ENCODE data around the gene ZDHHC11B.
"Not testable (repeated sequence)": the region's sequence is repeated elsewhere in the genome, so short reads cannot be mapped to it uniquely, and the experiment has no call there.

Gene ZDHHC11B

DNA sequence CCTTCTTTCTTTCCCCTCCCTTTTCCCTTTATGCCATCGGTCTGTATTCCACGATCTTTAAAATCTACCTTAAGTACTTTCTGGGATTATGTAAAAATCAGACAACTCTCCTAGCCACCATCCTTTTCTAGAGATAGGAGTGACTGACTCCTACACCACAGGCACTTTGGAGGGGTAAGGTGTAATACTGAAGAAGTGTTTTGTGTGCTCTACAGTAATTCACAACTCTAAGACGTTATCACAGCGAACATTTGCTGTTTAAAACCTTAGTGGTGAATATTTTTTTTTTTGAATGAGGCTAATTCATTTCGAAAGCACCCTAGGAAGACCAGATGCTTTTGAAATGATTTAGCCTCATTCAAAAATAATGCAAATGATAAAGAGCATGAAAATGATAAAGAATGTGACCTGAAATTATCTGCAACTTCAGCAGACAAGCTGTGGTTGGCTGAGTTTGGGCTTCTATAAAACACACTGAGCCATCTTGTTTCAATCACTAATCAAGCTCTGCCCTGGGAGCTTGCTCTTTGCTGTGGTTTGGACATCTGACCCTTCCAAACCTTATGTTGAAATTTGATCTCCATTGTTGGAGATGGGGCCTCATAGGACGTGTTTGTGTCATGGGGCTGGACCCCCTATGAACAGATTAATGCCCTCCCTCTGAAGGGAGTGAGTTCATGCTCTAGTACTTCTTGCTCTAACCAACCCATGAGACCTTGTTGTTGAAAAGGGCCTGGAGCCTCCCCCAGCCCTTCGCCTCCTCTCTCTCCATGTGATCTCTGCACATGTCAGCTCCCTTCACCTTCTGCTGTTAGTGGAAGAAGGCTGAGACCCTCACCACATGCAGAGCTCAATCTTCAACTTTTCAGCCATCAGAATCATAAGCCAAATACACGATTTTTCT, 70.1 kb downstream of the ZDHHC11B start:
- DNase-seq: not testable (repeated sequence)

GRCh38 chr5:713686-714085, 70.8 kb downstream of the ZDHHC11B start:
- DNase-seq: not testable (repeated sequence)

DNA sequence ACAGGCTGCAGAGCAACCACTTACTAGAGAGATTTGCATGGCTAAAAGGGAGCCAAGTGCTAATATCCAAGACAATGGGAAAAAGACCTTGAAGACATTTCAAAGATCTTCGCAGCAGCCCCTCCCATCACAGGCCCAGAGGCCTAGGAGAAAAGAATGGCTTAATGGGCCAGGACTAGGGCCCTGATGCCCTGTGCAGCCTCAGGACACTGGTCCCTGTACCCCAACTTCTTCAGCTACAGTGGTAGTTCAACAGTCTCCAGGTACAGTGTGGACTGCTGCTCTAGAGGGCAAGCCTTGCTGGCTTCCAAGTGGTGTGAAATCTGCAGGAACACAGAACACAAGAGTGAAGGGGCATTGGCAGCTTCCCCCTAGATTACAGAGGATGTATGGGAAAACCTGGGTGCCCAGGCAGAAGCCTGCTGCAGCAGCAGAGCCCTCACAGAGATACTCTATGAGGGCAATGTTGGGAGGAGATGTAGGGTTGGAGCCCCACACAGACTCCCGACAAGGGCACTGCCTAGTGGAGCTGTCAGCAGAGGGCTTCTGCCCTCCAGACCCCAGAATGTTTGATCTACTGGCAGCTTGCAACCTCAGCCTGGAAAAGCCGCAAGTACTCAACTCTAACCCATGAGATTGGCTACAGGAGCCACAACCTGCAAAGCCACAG, 75.5 kb downstream of the ZDHHC11B start:
- not testable (repeated sequence) for DNase-seq

DNA sequence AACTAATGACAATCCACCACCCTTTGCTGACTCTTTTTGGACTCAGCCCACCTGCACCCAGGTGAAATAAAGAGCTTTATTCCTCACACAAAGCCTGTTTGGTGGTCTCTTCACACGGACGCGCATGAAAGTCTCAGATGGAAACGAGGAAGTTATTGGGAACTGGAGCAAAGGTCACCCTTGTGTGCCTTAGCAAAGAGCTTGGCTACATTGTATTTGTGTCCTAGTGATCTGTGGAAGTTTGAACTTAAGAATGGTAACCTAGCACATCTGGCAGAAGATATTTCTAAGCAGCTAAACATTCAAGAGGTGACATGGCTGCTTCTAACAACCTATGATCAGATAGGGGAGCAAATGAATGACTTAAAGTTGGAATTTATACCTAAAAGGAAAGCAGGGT, 76.2 kb downstream of the ZDHHC11B start:
- not testable (repeated sequence) for DNase-seq

DNA sequence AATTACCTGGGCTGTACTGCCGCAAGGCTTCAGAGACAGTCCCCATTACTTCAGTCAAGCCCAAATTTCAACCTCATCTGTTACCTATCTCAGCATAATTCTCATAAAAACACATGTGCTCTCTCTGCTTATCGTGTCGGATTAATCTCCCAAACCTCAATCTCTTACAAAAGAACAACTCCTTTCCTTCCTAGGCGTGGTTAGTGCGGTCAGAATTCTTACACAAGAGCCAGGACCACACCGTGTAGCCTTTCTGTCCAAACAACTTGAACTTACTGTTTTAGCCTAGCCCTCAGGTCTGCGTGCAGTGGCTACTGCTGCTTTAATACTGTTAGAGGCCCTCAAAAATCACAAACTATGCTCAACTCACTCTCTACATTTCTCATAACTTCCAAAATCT, 78.4 kb downstream of the ZDHHC11B start:
- DNase-seq: not testable (repeated sequence)

- DNase-seq: not testable (repeated sequence)
Observed at GRCh38 chr5:696753-697702, 87.5 kb downstream of the ZDHHC11B start.

- not testable (repeated sequence) for DNase-seq
Observed at GRCh38 chr5:696191-696590, 88.3 kb downstream of the ZDHHC11B start.

- not testable (repeated sequence) for DNase-seq
Observed at GRCh38 chr5:695475-695874, 89.1 kb downstream of the ZDHHC11B start.

DNA sequence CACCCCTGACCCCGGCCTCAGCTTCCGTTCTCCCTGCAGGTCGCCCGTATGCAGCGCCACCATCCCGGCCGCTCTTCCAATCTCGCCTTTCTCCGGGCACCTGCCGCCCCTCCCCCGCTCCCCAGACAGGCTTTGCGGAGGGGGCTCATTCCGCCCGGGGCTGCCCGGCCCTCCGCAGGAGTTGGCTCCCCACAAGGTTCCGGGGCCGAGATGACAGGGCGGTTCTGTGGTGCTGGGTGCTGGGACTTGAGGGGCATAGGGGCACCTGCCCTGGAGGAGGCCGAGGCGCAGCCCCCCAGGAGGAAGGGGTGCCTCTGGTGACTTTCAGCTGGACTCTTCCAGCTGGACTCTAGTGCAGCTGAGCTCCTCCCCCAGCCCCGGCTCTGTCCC, 90.5 kb downstream of the ZDHHC11B start:
- peak in 1 of 2 experiments; percentile 41 for DNase-seq

DNA sequence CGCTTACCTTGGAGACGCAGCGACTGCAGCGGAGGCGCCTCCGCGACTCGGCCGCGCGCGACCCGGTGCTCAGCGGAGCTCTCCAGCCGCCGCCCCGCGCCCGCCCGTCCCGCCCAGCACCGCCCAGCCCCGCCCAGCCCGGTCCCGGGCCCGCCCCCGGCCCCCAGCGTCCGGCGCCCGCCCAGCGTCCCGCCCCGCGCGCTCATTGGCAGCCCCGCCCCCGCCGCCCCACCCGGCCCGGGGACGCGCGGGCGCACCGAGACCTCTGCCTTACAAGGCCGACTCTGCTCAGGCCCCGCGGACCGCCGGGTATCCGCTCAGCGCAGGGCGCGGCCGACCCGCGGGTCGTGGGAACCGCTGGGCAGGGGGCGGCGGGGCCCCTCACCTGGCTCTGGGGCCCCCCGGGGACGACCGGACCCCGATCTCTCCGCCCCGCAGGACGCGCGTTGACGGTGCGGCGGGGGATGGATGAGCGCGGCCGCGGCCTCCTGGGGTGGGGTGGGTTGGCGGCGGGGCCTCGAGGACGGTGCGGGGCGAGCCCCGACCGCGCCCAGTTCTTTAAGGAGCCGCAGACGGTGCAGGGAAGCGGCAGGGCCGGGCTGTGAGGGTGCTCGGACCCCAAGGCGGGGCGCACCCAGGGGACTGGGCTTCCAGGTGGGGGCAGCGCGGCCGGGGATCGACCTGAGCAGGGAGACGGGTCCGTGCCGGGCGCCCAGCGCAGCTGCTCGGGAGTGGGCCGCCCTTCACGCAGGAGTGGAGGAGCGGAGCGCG, 91.1 kb downstream of the ZDHHC11B start, which contains the start of gene TPPP:
TSS of gene TPPP (minus strand) at position 82 of the 771 bp plus-strand sequence. CDS start 15,292 bp downstream, outside the sequence.
- peak; percentile 80 to 84 for DNase-seq

DNA sequence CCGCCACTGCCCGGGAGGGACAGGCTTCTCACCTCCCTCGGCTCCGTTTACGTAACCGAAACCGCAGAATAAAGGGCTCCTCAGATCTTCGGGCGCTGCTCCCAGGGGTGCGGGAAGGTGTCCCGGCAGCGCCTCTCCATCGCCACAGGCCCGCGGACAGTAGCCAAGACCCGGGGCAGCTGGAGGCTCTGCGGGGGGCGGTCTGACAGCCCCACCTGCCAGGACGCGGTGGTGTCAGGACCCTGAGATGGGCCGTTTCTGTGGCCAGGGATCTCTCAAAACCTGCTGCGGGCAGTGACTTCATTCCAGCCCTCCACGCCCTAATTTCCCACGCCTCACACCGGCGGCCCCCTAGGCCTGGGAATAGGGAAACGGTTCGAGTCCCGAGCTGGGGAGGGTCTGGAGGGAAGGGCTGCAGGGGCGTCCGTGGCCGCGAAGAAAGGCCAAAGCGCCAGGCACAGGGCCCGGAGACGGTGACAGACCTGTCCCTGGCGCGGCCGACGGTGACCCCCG, 91.9 kb downstream of the ZDHHC11B start:
- DNase-seq: not testable (repeated sequence)

GRCh38 chr5:691817-692528, 92.6 kb downstream of the ZDHHC11B start:
- no peak for DNase-seq

GRCh38 chr5:691049-691448, 93.5 kb downstream of the ZDHHC11B start:
- DNase-seq: not testable (repeated sequence)

DNA sequence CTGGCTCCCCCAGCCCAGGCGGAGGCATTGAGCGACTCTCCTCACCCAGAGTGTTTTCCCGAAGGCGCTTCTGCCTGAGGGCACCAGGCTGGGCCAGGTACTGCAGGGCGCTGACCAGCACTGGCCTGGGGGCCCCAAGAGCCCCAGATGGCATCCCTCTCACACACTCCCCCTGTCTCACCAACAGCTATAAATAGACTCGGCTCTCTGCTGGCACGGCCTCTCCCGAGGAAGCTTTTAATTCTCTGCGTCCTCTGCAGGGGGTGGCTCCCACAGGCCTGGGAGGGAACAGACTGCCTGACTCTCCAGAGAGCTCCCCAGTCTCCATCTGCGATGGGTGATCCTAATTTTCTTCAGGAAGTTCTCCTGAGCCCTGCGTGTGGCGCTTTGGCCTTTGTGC, 94.2 kb downstream of the ZDHHC11B start:
- not testable (repeated sequence) for DNase-seq

- DNase-seq: not testable (repeated sequence)
Observed at GRCh38 chr5:688348-689010, 96.0 kb downstream of the ZDHHC11B start.

- not testable (repeated sequence) for DNase-seq
Observed at GRCh38 chr5:686936-687335, 97.6 kb downstream of the ZDHHC11B start.

GRCh38 chr5:686172-686523, 98.4 kb downstream of the ZDHHC11B start:
- not testable (repeated sequence) for DNase-seq

DNA sequence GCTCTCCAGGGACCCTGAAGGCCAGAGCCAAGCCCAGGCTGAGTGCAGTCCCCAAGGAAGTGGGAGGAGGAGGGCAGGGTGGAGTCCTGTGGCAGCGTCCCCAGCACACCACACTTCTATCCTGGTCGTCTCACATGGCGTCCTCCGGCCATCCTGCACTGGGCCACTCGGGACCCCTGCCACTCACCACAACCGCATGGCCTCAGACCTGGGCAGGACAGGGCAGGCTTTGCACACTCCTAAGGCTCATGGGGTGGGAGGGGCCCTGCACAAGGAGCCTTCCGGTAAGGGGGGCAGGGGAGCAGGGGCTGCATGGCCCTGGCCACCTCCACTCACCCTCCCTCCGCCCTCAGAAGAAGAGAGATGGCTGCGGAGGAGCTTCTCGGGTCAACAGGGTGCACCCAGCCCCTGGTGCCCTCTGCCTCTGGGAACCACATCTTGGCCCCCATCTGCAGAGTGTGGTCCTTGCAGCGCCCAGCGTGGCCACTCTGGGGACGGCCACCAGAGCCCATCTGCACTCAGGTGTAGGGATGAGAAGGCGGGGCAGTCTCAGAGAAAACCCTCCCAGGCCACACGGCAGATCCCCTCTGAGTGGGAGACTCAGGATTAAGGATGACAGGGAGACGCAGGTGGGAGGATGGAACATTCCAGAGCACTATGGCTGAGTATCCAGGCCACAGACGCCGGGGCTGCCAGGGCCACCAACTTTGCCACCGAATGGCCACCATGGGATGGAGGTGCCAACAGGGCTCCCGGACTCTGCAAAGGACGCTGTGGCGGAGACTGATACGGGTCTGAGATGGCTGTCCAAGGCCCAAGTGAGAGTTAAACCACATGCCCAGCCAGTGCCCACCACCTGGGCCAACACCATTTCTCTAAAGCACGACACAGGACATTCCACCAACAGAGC, 99.0 kb downstream of the ZDHHC11B start:
- no peak for DNase-seq

DNA sequence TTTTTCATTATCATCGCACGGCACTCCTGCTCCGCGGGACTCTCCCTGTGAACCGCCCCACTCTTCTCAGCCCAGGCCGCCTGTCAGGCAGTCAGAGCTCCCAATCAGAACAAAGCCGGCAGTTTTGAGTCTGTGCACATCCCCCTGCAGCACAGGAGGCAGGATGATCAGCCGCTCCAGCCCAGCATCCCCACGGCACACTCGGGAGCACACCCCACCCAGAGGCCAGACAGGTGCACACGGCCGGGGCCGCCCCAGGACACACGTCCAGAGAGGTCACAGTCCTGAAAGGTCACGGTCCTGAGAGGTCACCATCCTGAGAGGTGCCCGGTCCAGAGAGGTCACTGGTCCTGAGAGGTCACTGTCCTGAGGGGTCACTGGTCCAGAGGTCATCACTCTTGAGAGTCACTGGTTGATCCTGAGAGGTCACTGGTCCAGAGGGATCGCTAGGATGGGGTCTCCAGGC, 99.7 kb downstream of the ZDHHC11B start:
- no peak for DNase-seq
